HCT116 (cell line): ENCODE results near the gene AQP9.

Source experiments
- ATF3 ChIP-seq: IDR thresholded peaks from 2 replicates; pipeline ENCODE4 v1.6.1; 2012
- CTCF ChIP-seq, 3 experiments: fragments of 200-600 bp in 1 of 3; sonication (generic) in 1 of 3; IDR thresholded peaks in 2 of 3; conservative IDR thresholded peaks in 1 of 3; 2 replicates each; pipeline ENCODE4 v1.5.1; 2012 to 2017; ENCODE audit warnings: low read depth in 2 of 3, low read length in 2 of 3, antibody characterized with exemption in 1 of 3, borderline replicate concordance in 1 of 3, control low read depth in 1 of 3, mild to moderate bottlenecking in 1 of 3, mixed read lengths in 1 of 3, mixed run types in 1 of 3, moderate library complexity in 1 of 3; ENCODE audit not compliant: insufficient read depth in 1 of 3
- EGR1 ChIP-seq: IDR thresholded peaks from 2 replicates; pipeline ENCODE4 v1.6.1; 2012; ENCODE audit warnings: low read depth
- EZH2 ChIP-seq: fragments of 200-600 bp; sonication (generic); IDR thresholded peaks from 2 replicates; pipeline ENCODE4 v1.6.1; 2017; ENCODE audit warnings: antibody characterized with exemption, mixed run types
- JUND ChIP-seq: IDR thresholded peaks from 2 replicates; pipeline ENCODE4 v1.6.1; 2012
- MAX ChIP-seq: IDR thresholded peaks from 2 replicates; pipeline ENCODE4 v1.6.1; 2012
- POLR2A ChIP-seq: IDR thresholded peaks from 2 replicates; pipeline ENCODE4 v1.7.0; 2011; ENCODE audit warnings: borderline replicate concordance; ENCODE audit not compliant: insufficient read depth, insufficient read length; ENCODE audit errors: extremely low read depth
- POLR2AphosphoS5 ChIP-seq: IDR thresholded peaks from 2 replicates; pipeline ENCODE4 v1.6.1; 2011; ENCODE audit warnings: mild to moderate bottlenecking, low read depth, low read length, moderate library complexity
- REST ChIP-seq: IDR thresholded peaks from 2 replicates; pipeline ENCODE4 v1.6.1; 2012; ENCODE audit warnings: low read depth
- SIN3A ChIP-seq: IDR thresholded peaks from 2 replicates; pipeline ENCODE4 v1.6.1; 2012; ENCODE audit warnings: low read depth
- SP1 ChIP-seq: IDR thresholded peaks from 2 replicates; pipeline ENCODE4 v1.6.1; 2012; ENCODE audit warnings: low read depth
- TCF7L2 ChIP-seq: IDR thresholded peaks from 2 replicates; pipeline ENCODE4 v1.7.0; 2011; ENCODE audit warnings: borderline replicate concordance, inconsistent platforms; ENCODE audit not compliant: insufficient read depth, insufficient read length; ENCODE audit errors: extremely low read depth
- YY1 ChIP-seq: IDR thresholded peaks from 2 replicates; pipeline ENCODE4 v1.6.1; 2011; ENCODE audit warnings: low read length, low read depth, moderate library complexity, mild to moderate bottlenecking; ENCODE audit not compliant: insufficient replicate concordance; ENCODE audit errors: extremely low read depth

- no peak for TF ChIP-seq CTCF (IDR thresholded peaks at IDR 0.05 in 2 of 3, conservative IDR thresholded peaks at IDR 0.05 in 1 of 3; ENCODE audit: borderline replicate concordance in 1 of 3, insufficient read depth in 1 of 3, low read depth in 2 of 3, low read length in 2 of 3)
- TF ChIP-seq POLR2A: no peak
- no peak for TF ChIP-seq MAX
- no peak for TF ChIP-seq EZH2
- no peak for TF ChIP-seq REST
- TF ChIP-seq TCF7L2: no peak
- TF ChIP-seq YY1: no peak
- no peak for TF ChIP-seq ATF3
- TF ChIP-seq SP1: no peak
- no peak for TF ChIP-seq POLR2AphosphoS5
- TF ChIP-seq JUND: no peak
- no peak for TF ChIP-seq EGR1
- TF ChIP-seq SIN3A: no peak
Measured at GRCh38 chr15:58096529-58097084, 41.6 kb upstream of the AQP9 start.
